HL-60 (cell line): ENCODE data around the gene SNX1.

Experiments
- DNase-seq, 2 experiments: peaks; one replicate each; pipeline ENCODE4 v3.0.0-alpha.2; 2010 to 2020; ENCODE audit warnings: low read depth in 1 of 2, low spot score in 1 of 2
- H3K27ac ChIP-seq: fragments of 250-450 bp; sonication (Bioruptor Pico); replicated peaks from 2 replicates; pipeline ENCODE4 v1.5.1; 2020; ENCODE audit warnings: mild to moderate bottlenecking, moderate library complexity
- H3K27me3 ChIP-seq: fragments of 250-450 bp; sonication (Bioruptor Pico); 2 replicates; pipeline ENCODE4 v1.5.1; 2021; ENCODE audit warnings: mild to moderate bottlenecking, moderate library complexity; ENCODE audit not compliant: insufficient read depth, poor library complexity, severe bottlenecking
- H3K4me3 ChIP-seq: replicated peaks from 2 replicates; pipeline ENCODE4 v1.5.1; 2011; ENCODE audit warnings: mild to moderate bottlenecking, control low read depth, low read length; ENCODE audit not compliant: insufficient read depth
- CTCF ChIP-seq: IDR thresholded peaks from one replicate; pipeline ENCODE4 v1.5.1; 2011; ENCODE audit warnings: low read length, control low read depth, inconsistent platforms; ENCODE audit not compliant: insufficient read depth
- GABPA ChIP-seq: IDR thresholded peaks from 2 replicates; pipeline ENCODE4 v1.6.1; 2012; ENCODE audit warnings: low read depth
- POLR2AphosphoS5 ChIP-seq: IDR thresholded peaks from 2 replicates; pipeline ENCODE4 v1.6.1; 2012; ENCODE audit warnings: low read depth
- REST ChIP-seq: IDR thresholded peaks from 2 replicates; pipeline ENCODE4 v1.6.1; 2012; ENCODE audit warnings: low read depth; ENCODE audit not compliant: insufficient replicate concordance
- SPI1 ChIP-seq: IDR thresholded peaks from 2 replicates; pipeline ENCODE4 v1.6.1; 2012; ENCODE audit warnings: low read depth, mild to moderate bottlenecking, borderline replicate concordance

Gene SNX1

GRCh38 chr15:64162869-64163658, 67.3 kb downstream of the SNX1 start, which contains the start of gene PPIB:
TSS of gene PPIB (minus strand) at chr15:64163022. CDS start at chr15:64162986, 36 bp downstream.
- Histone ChIP-seq H3K27me3 (no peaks in the 10 kb centered on the region), H3K27ac (peak within 1 kb of the TSS; percentile 91), H3K4me3 (peak within 1 kb of the TSS; percentile 96)
- DNase-seq: peak; percentile 95 to 98
- peak; percentile 94 for TF ChIP-seq POLR2AphosphoS5
- no peak for TF ChIP-seq CTCF
- TF ChIP-seq GABPA: peak; percentile 79
- TF ChIP-seq REST: peak; percentile 58
- TF ChIP-seq SPI1: peak; percentile 99

GRCh38 chr15:64163659-64164362, 68.0 kb downstream of the SNX1 start:
- peak; percentile 75 to 81 for DNase-seq
- H3K27ac ChIP-seq: peak overlapping the region; percentile 91
- H3K4me3 ChIP-seq: peak overlapping the region; percentile 45
- H3K27me3 ChIP-seq: no peaks in the 10 kb centered on the region
- TF ChIP-seq SPI1 (no peak), GABPA (no peak), POLR2AphosphoS5 (no peak; the same call in 1 of the 2 replicates), CTCF (no peak), REST (no peak)

- Histone ChIP-seq H3K27me3 (no peaks in the 10 kb centered on the region), H3K27ac (peak overlapping the region; percentile 91), H3K4me3 (no peak overlapping the region)
- DNase-seq: no peak
- TF ChIP-seq CTCF (no peak), POLR2AphosphoS5 (no peak), REST (no peak), GABPA (no peak), SPI1 (no peak)
Measured at GRCh38 chr15:64164436-64164835, 68.7 kb downstream of the SNX1 start.
